CD14-positive monocyte (primary cell): ENCODE results near the gene PRRX2. TPM values are rescaled to one million over a fixed set of nuclear protein-coding genes. Genes with fewer than 3 reads are reported as not detected.

Experiments used
- DNase-seq, 3 donors: peaks; one replicate each; pipeline ENCODE4 v3.0.0-alpha.2; 2011 to 2022
- H2AFZ ChIP-seq: 2 replicates; pipeline ENCODE4 v1.6.0; 2012; ENCODE audit warnings: mild to moderate bottlenecking, low read depth, low read length, inconsistent platforms; ENCODE audit not compliant: insufficient read depth, poor library complexity, severe bottlenecking
- H3K27ac ChIP-seq, 2 donors: 1 replicate in 1 of 2; 2 replicates in 1 of 2; pipeline ENCODE4 v1.5.1; 2012 to 2013; ENCODE audit warnings: low read length in 2 of 2, control low read depth in 1 of 2, inconsistent platforms in 1 of 2, low read depth in 1 of 2, mild to moderate bottlenecking in 1 of 2
- H3K27me3 ChIP-seq, 2 donors: one replicate each; pipeline versions ENCODE4 v1.6.0 to v1.6.1; 2011 to 2013; ENCODE audit warnings: low read length in 2 of 2; ENCODE audit not compliant: control insufficient read depth in 2 of 2, insufficient read depth in 2 of 2
- H3K36me3 ChIP-seq, 2 donors: replicated peaks in 1 of 2; 1 replicate in 1 of 2; 2 replicates in 1 of 2; pipeline versions ENCODE4 v1.5.1 to v1.6.1; 2012 to 2013; ENCODE audit warnings: low read length in 2 of 2, control low read depth in 1 of 2, inconsistent platforms in 1 of 2, mild to moderate bottlenecking in 1 of 2; ENCODE audit not compliant: insufficient read depth in 2 of 2, control insufficient read depth in 1 of 2
- H3K4me1 ChIP-seq, 2 donors: 1 replicate in 1 of 2; 2 replicates in 1 of 2; pipeline versions ENCODE4 v1.5.1 to v1.6.1; 2012 to 2013; ENCODE audit warnings: low read length in 2 of 2, control low read depth in 1 of 2, inconsistent platforms in 1 of 2, mild to moderate bottlenecking in 1 of 2, moderate library complexity in 1 of 2; ENCODE audit not compliant: insufficient read depth in 2 of 2, control insufficient read depth in 1 of 2
- H3K4me2 ChIP-seq: replicated peaks from 2 replicates; pipeline ENCODE3; 2012; ENCODE audit warnings: low read length, moderate library complexity, mild to moderate bottlenecking; ENCODE audit not compliant: poor library complexity, severe bottlenecking; ENCODE audit errors: extremely low read depth
- H3K4me3 ChIP-seq, 3 experiments: fragments of 200-600 bp in 1 of 3; sonication (generic) in 1 of 3; replicated peaks in 1 of 3; 1 replicate in 2 of 3; 2 replicates in 1 of 3; pipeline ENCODE4 v1.5.1; 2011 to 2013; ENCODE audit warnings: low read length in 3 of 3, mild to moderate bottlenecking in 3 of 3, control low read depth in 2 of 3, low read depth in 2 of 3, inconsistent platforms in 1 of 3, moderate library complexity in 1 of 3
- H3K79me2 ChIP-seq: 2 replicates; pipeline ENCODE4 v1.6.0; 2012; ENCODE audit warnings: mild to moderate bottlenecking, control low read depth, inconsistent platforms, low read length, moderate library complexity; ENCODE audit not compliant: insufficient read depth
- H3K9ac ChIP-seq: 2 replicates; pipeline ENCODE4 v1.6.0; 2017; ENCODE audit warnings: low read length, mild to moderate bottlenecking; ENCODE audit not compliant: insufficient read depth, poor library complexity, severe bottlenecking
- H3K9me3 ChIP-seq, 2 donors: replicated peaks in 1 of 2; 1 replicate in 1 of 2; 2 replicates in 1 of 2; pipeline versions ENCODE4 v1.5.1 to v1.6.1; 2012 to 2013; ENCODE audit warnings: low read length in 2 of 2, control low read depth in 1 of 2; ENCODE audit not compliant: control insufficient read depth in 1 of 2, insufficient read depth in 1 of 2
- H4K20me1 ChIP-seq: 2 replicates; pipeline ENCODE4 v1.6.0; 2012; ENCODE audit warnings: mild to moderate bottlenecking, low read length, control low read depth, moderate library complexity; ENCODE audit not compliant: insufficient read depth
- H3K27ac Mint-ChIP-seq, 7 donors: one replicate each; pipeline ENCODE4 v1.8.0; 2020; ENCODE audit warnings: mild to moderate bottlenecking in 7 of 7, mixed read lengths in 7 of 7, moderate library complexity in 6 of 7, inconsistent platforms in 2 of 7
- H3K27me3 Mint-ChIP-seq, 3 donors: one replicate each; pipeline ENCODE4 v1.8.0; 2021 to 2022; ENCODE audit warnings: low read depth in 3 of 3, mild to moderate bottlenecking in 3 of 3, mixed read lengths in 3 of 3, moderate library complexity in 3 of 3, inconsistent platforms in 1 of 3
- H3K36me3 Mint-ChIP-seq, 2 donors: one replicate each; pipeline ENCODE4 v1.8.0; 2020; ENCODE audit warnings: mixed read lengths in 2 of 2, inconsistent platforms in 1 of 2, mild to moderate bottlenecking in 1 of 2
- H3K4me1 Mint-ChIP-seq: one replicate; pipeline ENCODE4 v1.8.0; 2020; ENCODE audit warnings: mild to moderate bottlenecking, mixed read lengths
- H3K4me3 Mint-ChIP-seq, 2 donors: one replicate each; pipeline ENCODE4 v1.8.0; 2020; ENCODE audit warnings: mild to moderate bottlenecking in 2 of 2, mixed read lengths in 2 of 2, moderate library complexity in 1 of 2
- H3K9me3 Mint-ChIP-seq, 7 donors: one replicate each; pipeline ENCODE4 v1.8.0; 2020 to 2022; ENCODE audit warnings: mixed read lengths in 7 of 7, mild to moderate bottlenecking in 6 of 7, moderate library complexity in 6 of 7, inconsistent platforms in 2 of 7
- CTCF ChIP-seq: fragments of 200-600 bp; IDR thresholded peaks from one replicate; pipeline ENCODE4 v1.8.0; 2022; ENCODE audit warnings: antibody characterized with exemption, mild to moderate bottlenecking
- WGBS: methylation state at CpG from one replicate; pipeline ENCODE4 v1.1.5; 2013; ENCODE audit warnings: missing lambda C conversion rate; ENCODE audit not compliant: insufficient coverage; 5-methylcytosine and 5-hydroxymethylcytosine counted together
- intact Hi-C, 2 donors: fragments of 100-400 bp; cut with micrococcal nuclease; formaldehyde crosslinking; loops; one replicate each; pipeline versions ENCODE4 v1.15.0 to v1.15.1; 2023
- polyA plus RNA-seq, 3 donors: library from polyadenylated mRNA; depleted of rRNA in 1 of 3; unstranded in 2 of 3; stranded (reverse) in 1 of 3; fragments of 300-500 nt in 2 of 3; fragments of >200 nt in 1 of 3; fragmentation: Illumina TruSeq in 2 of 3; gene quantifications; 1 replicate in 2 of 3; 2 replicates in 1 of 3; pipeline ENCODE4 v1.2.3, GENCODE V29; 2012 to 2021

The PRRX2 gene
- polyA plus RNA-seq, 3 donors = not detected

GRCh38 chr9:129671519-129671918 lies 6.1 kb downstream of the PRRX2 start:
- Mint-ChIP-seq H3K9me3 (peaks cover 0 to 8% (median 0%) of the 10 kb centered on the region in 7 donors), H3K4me1 (no peaks in the 10 kb centered on the region), H3K27ac (no peak overlapping the region), H3K27me3 (peaks cover 19 to 49% (median 43%) of the 10 kb centered on the region in 3 donors), H3K36me3 (no peaks in the 10 kb centered on the region), H3K4me3 (no peak overlapping the region)
- Histone ChIP-seq H3K4me2 (no peak overlapping the region), H4K20me1 (no peaks in the 10 kb centered on the region), H3K27me3 (peaks cover 1 to 11% of the 10 kb centered on the region in 2 donors), H3K9me3 (no peaks in the 10 kb centered on the region), H3K4me1 (no peaks in the 10 kb centered on the region), H3K27ac (no peak overlapping the region), H3K9ac (no peak overlapping the region), H2AFZ (no peak overlapping the region), H3K4me3 (no peak overlapping the region), H3K36me3 (no peaks in the 10 kb centered on the region), H3K79me2 (no peaks in the 10 kb centered on the region)
- no peak for DNase-seq
- intact Hi-C loops = no loop called here
- no peak for TF ChIP-seq CTCF
- WGBS = 72% methylated on average over 5 of the region's 7 CpGs

GRCh38 chr9:129672702-129673101 lies 7.3 kb downstream of the PRRX2 start:
- intact Hi-C loops = no loop called here
- no peak overlapping the region for H3K4me3 Mint-ChIP-seq
- 98% methylated on average over 6 of the region's 8 CpGs for WGBS
- H2AFZ ChIP-seq = no peak overlapping the region
- H3K27ac ChIP-seq = no peak overlapping the region
- H3K36me3 ChIP-seq = no peaks in the 10 kb centered on the region
- peaks cover 0 to 3% of the 10 kb centered on the region in 2 donors for H3K27me3 ChIP-seq
- H3K9me3 ChIP-seq = no peaks in the 10 kb centered on the region
- H3K9me3 Mint-ChIP-seq = peaks cover 0 to 8% (median 0%) of the 10 kb centered on the region in 7 donors
- H4K20me1 ChIP-seq = no peaks in the 10 kb centered on the region
- H3K27me3 Mint-ChIP-seq = peaks cover 14 to 39% (median 32%) of the 10 kb centered on the region in 3 donors
- no peak overlapping the region for H3K4me2 ChIP-seq
- no peak for TF ChIP-seq CTCF
- H3K27ac Mint-ChIP-seq = peak overlapping the region in 1 of 7 donors; percentile 71
- H3K36me3 Mint-ChIP-seq = no peaks in the 10 kb centered on the region
- H3K4me1 ChIP-seq = no peaks in the 10 kb centered on the region
- no peaks in the 10 kb centered on the region for H3K4me1 Mint-ChIP-seq
- DNase-seq = no peak
- H3K4me3 ChIP-seq = no peak overlapping the region
- no peaks in the 10 kb centered on the region for H3K79me2 ChIP-seq
- no peak overlapping the region for H3K9ac ChIP-seq
